ENCODE measurements around the gene CADPS. TPM values are rescaled to one million over a fixed set of nuclear protein-coding genes. Genes with fewer than 3 reads are reported as not detected.

CADPS gene
- total RNA-seq, 1 experiment from 2014 or later, result not detected

DNA sequence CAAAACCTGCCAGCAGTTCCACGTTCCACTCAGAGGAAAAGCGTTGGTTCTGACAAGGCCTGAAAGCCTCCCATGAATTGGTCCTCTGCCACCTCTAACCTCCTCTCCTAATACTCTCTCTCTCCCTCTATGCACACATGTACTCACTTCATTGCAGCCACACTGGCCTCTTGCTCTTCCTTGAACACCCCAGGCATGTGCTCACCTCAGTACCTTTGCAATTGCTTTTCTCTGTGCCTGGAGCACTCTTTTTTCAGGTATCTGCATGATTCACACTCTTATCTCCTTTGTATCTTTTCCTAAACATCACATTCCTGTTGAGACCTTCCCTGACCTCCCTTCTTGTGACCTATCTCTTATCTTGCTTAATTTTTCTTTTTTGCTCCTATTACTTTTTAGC lies 323.7 kb downstream of the CADPS start:
- no peak overlapping the region for H3K4me3 Mint-ChIP-seq (ENCODE audit: low read depth, unreplicated experiment)
- CTCF ChIA-PET, result no interaction called here
- TF ChIP-seq CTCF (IDR thresholded peaks at IDR 0.05; ENCODE audit: unreplicated experiment), result no peak
- H3K4me1 Mint-ChIP-seq (ENCODE audit: low read depth, unreplicated experiment), result no peaks in the 10 kb centered on the region
- no peak overlapping the region for H3K27ac Mint-ChIP-seq (ENCODE audit: unreplicated experiment)
- peaks cover 24% of the 10 kb centered on the region for H3K27me3 Mint-ChIP-seq (ENCODE audit: unreplicated experiment)
- no peak for DNase-seq
- no peaks in the 10 kb centered on the region for H3K9me3 Mint-ChIP-seq (ENCODE audit: low read depth, unreplicated experiment)
- H3K36me3 Mint-ChIP-seq (ENCODE audit: insufficient read depth, unreplicated experiment), result no peaks in the 10 kb centered on the region
- intact Hi-C loops (cut with micrococcal nuclease; ENCODE audit: unreplicated experiment), result no loop called here
- no TSS peak for BruUV-seq (replicated peaks)

GRCh38 chr3:62550439-62550838 lies 324.8 kb downstream of the CADPS start:
- Mint-ChIP-seq H3K4me1 (ENCODE audit: low read depth, unreplicated experiment) (no peaks in the 10 kb centered on the region), H3K27ac (ENCODE audit: unreplicated experiment) (no peak overlapping the region), H3K27me3 (ENCODE audit: unreplicated experiment) (peaks cover 24% of the 10 kb centered on the region), H3K36me3 (ENCODE audit: insufficient read depth, unreplicated experiment) (no peaks in the 10 kb centered on the region), H3K9me3 (ENCODE audit: low read depth, unreplicated experiment) (no peaks in the 10 kb centered on the region), H3K4me3 (ENCODE audit: low read depth, unreplicated experiment) (no peak overlapping the region)
- no peak for DNase-seq
- TF ChIP-seq CTCF (IDR thresholded peaks at IDR 0.05; ENCODE audit: unreplicated experiment), result no peak
- BruUV-seq (replicated peaks), result no TSS peak
- CTCF ChIA-PET, result no interaction called here
- intact Hi-C loops (cut with micrococcal nuclease; ENCODE audit: unreplicated experiment), result no loop called here

DNA sequence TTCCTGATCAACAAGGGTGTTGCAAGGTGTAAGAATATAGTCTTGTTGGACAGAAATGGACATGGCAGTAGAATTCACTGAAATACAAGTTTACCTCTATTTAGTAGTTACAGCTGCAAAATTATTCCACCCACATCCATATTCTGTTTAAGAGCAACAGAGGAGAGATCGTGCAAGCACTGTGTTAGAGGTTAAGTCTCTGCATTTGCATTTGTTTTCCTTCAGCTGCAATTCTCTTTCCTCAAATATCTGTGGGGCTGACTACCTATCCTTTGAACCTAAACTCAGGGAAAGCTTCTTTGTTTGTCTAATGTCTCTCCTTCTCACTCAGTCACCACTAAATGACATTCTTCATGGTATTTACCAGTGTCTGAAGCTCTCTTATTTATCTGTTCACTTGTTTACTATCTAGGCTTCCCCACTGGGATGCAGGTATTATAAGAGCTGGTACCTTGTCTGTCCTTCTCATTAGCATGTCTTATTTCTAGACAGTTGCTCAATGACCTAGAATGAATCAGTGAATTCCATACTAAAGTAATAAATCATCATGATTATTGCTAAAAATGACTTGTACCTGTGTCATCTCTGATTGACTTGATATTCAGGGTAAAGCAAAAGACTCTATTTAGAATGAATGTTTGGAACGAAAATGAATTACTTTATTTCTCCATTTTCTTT lies 326.5 kb downstream of the CADPS start:
- Mint-ChIP-seq H3K9me3 (ENCODE audit: low read depth, unreplicated experiment) (no peaks in the 10 kb centered on the region), H3K27ac (ENCODE audit: unreplicated experiment) (no peak overlapping the region), H3K4me3 (ENCODE audit: low read depth, unreplicated experiment) (no peak overlapping the region), H3K27me3 (ENCODE audit: unreplicated experiment) (peaks cover 24% of the 10 kb centered on the region), H3K36me3 (ENCODE audit: insufficient read depth, unreplicated experiment) (no peaks in the 10 kb centered on the region), H3K4me1 (ENCODE audit: low read depth, unreplicated experiment) (no peaks in the 10 kb centered on the region)
- TF ChIP-seq CTCF (IDR thresholded peaks at IDR 0.05; ENCODE audit: unreplicated experiment), result no peak
- intact Hi-C loops (cut with micrococcal nuclease; ENCODE audit: unreplicated experiment), result no loop called here
- CTCF ChIA-PET, result interaction anchor here (0.7 kb wide), 1 partner anchor 554 kb away, joined by 4 read pairs; no protein-coding TSS in a partner anchor
- no TSS peak for BruUV-seq (replicated peaks)
- DNase-seq, result no peak

DNA sequence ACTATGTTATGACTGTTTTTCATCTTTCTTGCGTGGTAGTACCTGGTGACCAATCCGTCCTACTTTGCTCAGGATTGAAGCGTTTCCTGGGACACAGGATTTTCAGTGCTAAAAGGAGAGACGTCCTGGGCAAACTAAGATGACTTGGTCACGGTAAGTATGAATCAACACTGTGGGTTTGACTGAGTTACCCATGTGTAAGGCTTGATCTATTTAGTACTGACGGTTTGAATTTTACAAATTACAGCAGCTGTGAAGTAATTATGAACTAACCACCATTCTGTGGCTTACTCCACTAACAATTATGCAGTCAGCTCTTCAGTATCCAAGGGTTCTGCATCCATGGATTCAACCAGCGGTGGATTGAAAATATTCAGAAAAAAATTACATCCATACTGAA lies 328.9 kb downstream of the CADPS start:
- no peak overlapping the region for H3K4me3 Mint-ChIP-seq (ENCODE audit: low read depth, unreplicated experiment)
- H3K36me3 Mint-ChIP-seq (ENCODE audit: insufficient read depth, unreplicated experiment), result no peaks in the 10 kb centered on the region
- H3K27ac Mint-ChIP-seq (ENCODE audit: unreplicated experiment), result no peak overlapping the region
- H3K27me3 Mint-ChIP-seq (ENCODE audit: unreplicated experiment), result peaks cover 13% of the 10 kb centered on the region
- CTCF ChIA-PET, result no interaction called here
- no peaks in the 10 kb centered on the region for H3K9me3 Mint-ChIP-seq (ENCODE audit: low read depth, unreplicated experiment)
- no peaks in the 10 kb centered on the region for H3K4me1 Mint-ChIP-seq (ENCODE audit: low read depth, unreplicated experiment)
- DNase-seq, result no peak
- intact Hi-C loops (cut with micrococcal nuclease; ENCODE audit: unreplicated experiment), result no loop called here
- TF ChIP-seq CTCF (IDR thresholded peaks at IDR 0.05; ENCODE audit: unreplicated experiment), result no peak
- BruUV-seq (replicated peaks), result no TSS peak
